GM18520 (cell line): ENCODE data around the gene SOAT1.

Source experiments
- ATAC-seq: cut with Tn5 transposase; IDR thresholded peaks from one replicate; pipeline ENCODE4 v1.9.1; 2021; ENCODE audit not compliant: unreplicated experiment

Gene SOAT1

DNA sequence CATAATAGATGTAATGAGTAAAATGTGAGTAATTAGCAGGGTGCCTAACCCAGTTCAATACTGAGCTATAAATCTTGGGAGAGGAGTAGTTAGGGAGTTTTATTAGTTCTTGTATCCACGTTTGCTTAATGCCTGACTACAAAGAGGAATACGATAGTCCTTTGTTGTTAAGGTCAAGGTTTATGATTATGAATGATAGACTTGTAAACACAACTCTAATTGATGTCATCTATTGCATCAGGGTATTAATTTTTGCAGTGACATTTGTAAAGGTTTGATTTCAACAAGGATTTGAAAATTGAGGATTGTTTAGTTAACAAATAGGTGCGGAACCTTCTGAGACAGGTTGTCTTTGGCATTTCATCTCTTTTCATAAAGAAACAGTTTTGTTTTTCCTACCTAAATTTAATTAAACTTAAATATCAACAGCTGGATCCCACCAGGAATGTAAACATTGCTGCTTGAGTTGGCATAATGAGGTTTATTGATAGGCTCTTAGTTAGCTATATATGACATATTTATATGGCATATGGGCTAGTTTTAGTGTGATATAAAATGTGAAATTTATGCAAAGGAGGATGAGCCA, 9.7 kb downstream of the SOAT1 start:
- ATAC-seq: no peak

- no peak for ATAC-seq
Measured at GRCh38 chr1:179305450-179305849, 11.9 kb downstream of the SOAT1 start.

- no peak for ATAC-seq
Measured at GRCh38 chr1:179310291-179310690, 16.7 kb downstream of the SOAT1 start.

DNA sequence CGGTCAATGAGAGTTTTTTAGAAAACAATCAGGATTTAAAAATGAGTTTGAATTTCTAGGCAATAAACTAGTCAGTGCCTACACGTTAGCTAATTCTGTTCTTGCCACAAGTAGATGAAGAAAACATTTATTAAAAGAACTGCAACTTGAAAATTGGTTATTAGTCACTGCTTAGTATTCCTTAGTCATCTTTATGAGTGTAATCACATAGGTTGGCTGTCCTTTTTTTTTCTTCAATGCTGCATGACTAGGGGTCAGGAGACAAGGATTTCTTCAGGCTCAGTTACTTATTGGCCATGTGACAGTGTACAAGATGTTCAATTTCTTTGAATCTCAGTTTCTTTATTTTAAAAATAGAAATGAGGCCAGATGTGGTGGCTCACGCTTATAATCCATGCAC, 17.1 kb downstream of the SOAT1 start:
- ATAC-seq: no peak

GRCh38 chr1:179311149-179311700, 17.6 kb downstream of the SOAT1 start:
- ATAC-seq: no peak

DNA sequence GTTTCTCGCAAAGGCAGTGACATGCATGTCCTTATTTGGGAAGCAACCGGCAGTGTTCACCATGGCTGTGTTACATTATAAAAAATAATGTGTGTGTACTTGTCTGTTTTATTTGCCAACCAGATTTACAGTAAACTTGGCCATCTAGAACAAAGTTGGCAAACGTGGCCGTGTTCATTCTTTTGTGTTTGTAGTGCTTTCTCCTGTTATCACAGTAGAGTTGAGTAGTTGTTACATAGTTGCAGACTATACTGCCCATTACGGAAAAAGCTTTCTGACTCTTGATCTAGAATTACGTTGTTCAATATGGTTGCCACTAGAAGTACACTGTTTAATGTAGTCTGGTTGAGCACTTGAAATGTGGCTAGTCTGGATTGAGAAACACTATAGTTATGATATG, 19.4 kb downstream of the SOAT1 start:
- ATAC-seq: no peak

DNA sequence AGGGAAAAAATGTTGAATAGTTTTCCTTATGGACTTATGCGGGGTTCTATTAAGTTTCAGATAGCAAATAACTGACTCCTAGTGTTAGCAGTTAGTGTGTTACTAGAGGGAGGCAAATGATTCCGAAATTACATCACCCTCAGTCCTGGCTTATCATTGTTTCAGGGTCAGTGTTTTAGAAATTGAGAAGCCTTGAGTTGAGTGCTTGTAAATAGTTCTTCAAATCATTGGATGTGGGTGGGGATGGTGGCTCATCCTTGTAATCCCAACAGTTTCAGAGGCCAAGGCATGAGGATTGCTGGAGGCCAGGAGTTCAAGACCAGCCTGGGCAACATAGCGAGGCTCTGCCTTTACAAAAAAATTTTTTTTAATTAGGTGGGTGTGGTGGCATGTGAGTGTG, 21.3 kb downstream of the SOAT1 start:
- no peak for ATAC-seq

- no peak for ATAC-seq
Measured at GRCh38 chr1:179318491-179318890, 24.9 kb downstream of the SOAT1 start.

DNA sequence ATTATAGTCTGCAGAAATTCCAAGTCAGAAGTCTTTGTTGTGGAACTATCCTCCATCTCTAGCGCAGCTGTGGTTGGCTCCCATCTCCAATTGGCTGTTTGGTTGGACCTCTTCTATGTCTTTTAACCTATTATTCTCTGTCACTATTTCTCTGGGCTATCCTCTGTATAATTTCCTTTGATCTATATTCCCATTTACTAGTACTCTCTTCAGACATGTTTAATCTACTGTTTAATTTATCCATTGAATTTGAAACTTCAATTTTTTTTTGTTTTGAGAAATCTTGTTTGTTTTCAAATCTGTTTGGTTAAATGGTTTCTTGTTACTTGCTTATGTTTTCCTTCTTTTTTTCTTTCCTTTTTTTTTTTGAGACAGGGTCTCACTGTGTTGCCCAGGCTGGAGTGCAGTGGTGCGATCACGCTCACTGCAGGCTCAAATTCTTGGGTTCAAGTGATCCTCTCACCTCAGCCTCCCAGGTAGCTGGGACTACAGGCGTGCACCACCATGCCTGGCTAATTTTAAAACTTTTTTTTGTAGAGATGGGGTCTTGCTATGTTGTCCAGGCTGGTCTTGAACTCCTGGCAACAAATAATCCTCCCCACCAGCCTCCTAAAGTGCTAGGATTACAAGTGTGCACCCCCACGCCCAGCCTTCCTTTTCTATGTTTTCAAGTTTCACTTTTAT, 28.1 kb downstream of the SOAT1 start:
- ATAC-seq: no peak

DNA sequence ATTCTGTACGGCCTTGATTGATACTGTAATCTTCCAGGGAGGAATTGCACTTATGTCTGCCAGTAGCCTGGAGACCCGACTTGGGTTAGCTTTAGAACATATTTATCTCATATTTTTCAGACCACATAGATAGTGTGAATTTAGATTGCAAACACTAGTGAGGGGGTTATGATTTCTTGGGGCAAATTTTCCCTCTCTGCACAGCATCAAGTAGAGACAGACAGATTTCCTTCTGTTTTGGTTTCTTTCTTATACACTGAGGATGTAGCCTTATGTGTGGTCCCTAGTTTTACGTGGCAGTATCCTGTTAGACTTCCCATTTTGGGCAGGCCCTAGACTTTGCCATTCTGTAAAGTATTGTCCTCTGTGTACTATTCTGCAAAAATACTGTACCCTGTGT, 29.0 kb downstream of the SOAT1 start:
- ATAC-seq: no peak

- ATAC-seq: no peak
Measured at GRCh38 chr1:179323436-179323835, 29.8 kb downstream of the SOAT1 start.

DNA sequence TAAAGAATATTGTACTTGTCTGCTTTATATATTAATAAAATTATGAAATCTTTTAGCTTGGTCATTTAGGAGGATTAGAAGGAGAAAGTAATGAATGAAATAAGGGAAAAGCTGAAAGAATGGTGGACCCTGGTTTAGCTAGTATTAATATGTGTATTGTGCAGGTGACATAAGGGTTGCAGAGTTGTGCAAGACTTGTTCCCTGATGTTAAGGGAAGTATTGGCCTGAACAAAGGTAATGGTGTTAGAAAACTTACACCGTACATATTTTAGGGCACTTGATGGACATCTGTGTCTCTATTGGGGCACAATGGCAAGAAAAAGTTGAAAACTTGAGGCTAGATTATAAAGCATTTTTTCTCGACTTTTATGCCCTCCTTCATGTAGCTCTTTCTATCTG, 32.2 kb downstream of the SOAT1 start:
- no peak for ATAC-seq

DNA sequence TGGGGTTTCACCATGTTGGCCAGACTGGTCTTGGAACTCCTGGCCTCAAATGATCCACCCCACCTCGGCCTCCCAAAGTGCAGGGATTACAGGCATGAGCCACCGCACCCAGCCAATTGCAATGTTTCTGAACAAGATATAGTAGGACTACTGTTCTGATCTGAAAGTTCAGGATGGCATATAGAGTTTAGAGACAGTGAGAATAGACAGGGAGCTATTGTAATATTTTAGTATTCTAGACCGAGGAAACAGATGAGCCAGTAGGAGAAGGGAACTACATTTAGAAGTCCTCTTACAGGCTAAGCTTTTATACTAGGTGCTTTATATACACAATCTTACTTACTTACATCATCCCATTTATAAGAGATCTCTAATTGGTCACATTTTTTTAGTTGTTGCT, 33.1 kb downstream of the SOAT1 start:
- ATAC-seq: no peak

GRCh38 chr1:179327196-179327595, 33.6 kb downstream of the SOAT1 start:
- no peak for ATAC-seq

GRCh38 chr1:179327679-179328078, 34.1 kb downstream of the SOAT1 start:
- no peak for ATAC-seq

GRCh38 chr1:179329862-179330261, 36.3 kb downstream of the SOAT1 start:
- no peak for ATAC-seq

DNA sequence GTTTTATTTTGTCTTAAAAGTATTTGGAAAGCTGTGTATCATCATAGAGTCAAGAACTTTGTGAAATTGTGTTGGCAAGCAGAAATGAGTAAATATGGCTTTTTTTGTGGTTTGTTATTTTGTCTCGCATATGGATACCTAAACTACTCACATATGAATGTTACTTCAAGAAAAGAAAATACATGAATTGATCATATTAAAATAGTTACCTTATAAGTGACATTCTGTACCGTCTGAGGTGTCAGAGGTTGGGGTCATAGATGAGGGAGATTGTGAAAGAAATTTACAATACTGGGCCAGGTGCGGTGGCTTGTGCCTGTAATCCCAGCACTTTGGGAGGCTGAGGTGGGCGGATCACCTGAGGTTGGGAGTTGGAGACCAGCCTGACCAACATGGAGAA, 40.8 kb downstream of the SOAT1 start:
- ATAC-seq: no peak

DNA sequence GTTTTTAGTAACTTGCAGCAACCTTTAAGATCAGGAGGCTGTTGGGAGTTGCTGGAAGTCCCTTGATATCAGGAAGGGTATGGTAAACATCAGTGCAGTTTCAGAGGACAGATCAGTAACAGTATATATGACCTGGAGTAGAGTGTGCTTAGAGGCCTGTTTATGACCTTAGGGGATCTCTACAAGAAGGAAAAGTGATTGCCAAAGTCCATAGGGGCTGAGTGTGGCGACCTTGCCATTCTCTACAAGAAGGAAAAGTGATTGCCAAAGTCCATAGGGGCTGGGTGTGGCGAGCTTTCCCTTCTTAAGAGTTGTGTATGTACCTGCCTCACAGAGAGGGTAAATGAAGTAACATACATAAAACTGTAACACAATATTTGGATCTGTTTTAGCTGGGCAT, 43.7 kb downstream of the SOAT1 start:
- no peak for ATAC-seq

DNA sequence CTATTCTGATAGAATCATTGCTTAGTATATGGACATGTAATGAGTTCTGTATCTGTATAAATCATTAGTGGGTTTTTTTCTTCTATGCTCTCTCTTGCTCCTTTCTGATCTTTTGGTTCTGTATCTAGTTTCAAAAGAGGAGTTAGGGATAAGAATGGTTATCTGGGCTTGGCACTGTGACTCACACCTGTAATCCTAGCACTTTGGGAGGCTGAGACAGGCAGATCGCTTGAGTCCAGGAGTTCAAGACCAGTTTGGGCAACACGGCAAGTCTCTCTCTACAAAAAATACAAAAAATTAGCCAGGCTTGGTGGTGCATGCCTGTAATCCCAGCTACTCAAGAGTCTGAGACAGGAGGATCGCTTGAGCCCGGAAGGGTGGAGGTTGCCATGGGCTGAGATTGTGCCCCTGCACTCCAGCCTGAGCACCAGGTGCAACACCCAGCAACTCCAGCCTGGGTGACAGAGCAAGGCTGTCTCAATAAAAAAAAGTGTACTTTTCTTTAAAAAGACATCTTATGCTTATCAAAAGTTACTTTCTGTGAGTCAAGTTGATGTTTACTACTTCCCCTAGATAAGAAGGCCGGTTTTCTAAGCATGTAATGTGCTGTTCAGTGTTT, 44.5 kb downstream of the SOAT1 start:
- ATAC-seq: no peak

- no peak for ATAC-seq
Measured at GRCh38 chr1:179340918-179341317, 47.3 kb downstream of the SOAT1 start.

GRCh38 chr1:179341943-179342547, 48.4 kb downstream of the SOAT1 start:
- no peak for ATAC-seq
